ENCODE measurements around the gene LYST.
"Not testable (repeated sequence)": the region's sequence is repeated elsewhere in the genome, so short reads cannot be mapped to it uniquely, and the experiment has no call there.

LYST gene

GRCh38 chr1:235657747-235658526 lies 208.8 kb downstream of the LYST start:
- Histone ChIP-seq H3K27me3 (ENCODE audit: control insufficient read depth, insufficient read depth, low read length) (no peaks in the 10 kb centered on the region), H3K27ac (ENCODE audit: low read depth, low read length) (no peak overlapping the region), H3K36me3 (ENCODE audit: control insufficient read depth, insufficient read depth, low read length) (no peaks in the 10 kb centered on the region), H3K9me3 (ENCODE audit: control insufficient read depth, insufficient read depth, low read depth, low read length) (no peaks in the 10 kb centered on the region), H3K4me1 (ENCODE audit: control insufficient read depth, insufficient read depth, low read length) (peaks cover 23% of the 10 kb centered on the region), H3K4me3 (ENCODE audit: low read depth, low read length) (no peak overlapping the region), H3K9ac (ENCODE audit: low read length) (no peak overlapping the region)

- H3K4me1 ChIP-seq (ENCODE audit: control insufficient read depth, insufficient read depth, low read length): peaks cover 17% of the 10 kb centered on the region
- no peaks in the 10 kb centered on the region for H3K36me3 ChIP-seq (ENCODE audit: control insufficient read depth, insufficient read depth, low read length)
- H3K9me3 ChIP-seq (ENCODE audit: control insufficient read depth, insufficient read depth, low read depth, low read length): no peaks in the 10 kb centered on the region
- no peak overlapping the region for H3K9ac ChIP-seq (ENCODE audit: low read length)
- no peaks in the 10 kb centered on the region for H3K27me3 ChIP-seq (ENCODE audit: control insufficient read depth, insufficient read depth, low read length)
- H3K27ac ChIP-seq (ENCODE audit: low read depth, low read length): no peak overlapping the region
- H3K4me3 ChIP-seq (ENCODE audit: low read depth, low read length): no peak overlapping the region
Observed at GRCh38 chr1:235657269-235657668, 209.4 kb downstream of the LYST start.

- Histone ChIP-seq H3K9me3 (ENCODE audit: control insufficient read depth, insufficient read depth, low read depth, low read length) (no peaks in the 10 kb centered on the region), H3K9ac (ENCODE audit: low read length) (no peak overlapping the region), H3K27me3 (ENCODE audit: control insufficient read depth, insufficient read depth, low read length) (peaks cover 36% of the 10 kb centered on the region), H3K4me1 (ENCODE audit: control insufficient read depth, insufficient read depth, low read length) (peaks cover 16% of the 10 kb centered on the region), H3K4me3 (ENCODE audit: low read depth, low read length) (no peak overlapping the region), H3K27ac (ENCODE audit: low read depth, low read length) (no peak overlapping the region), H3K36me3 (ENCODE audit: control insufficient read depth, insufficient read depth, low read length) (no peaks in the 10 kb centered on the region)
Observed at GRCh38 chr1:235652364-235652763, 214.3 kb downstream of the LYST start.

- peaks cover 37% of the 10 kb centered on the region for H3K27me3 ChIP-seq (ENCODE audit: control insufficient read depth, insufficient read depth, low read length)
- H3K36me3 ChIP-seq (ENCODE audit: control insufficient read depth, insufficient read depth, low read length): no peaks in the 10 kb centered on the region
- peak overlapping the region; percentile 65 for H3K4me3 ChIP-seq (ENCODE audit: low read depth, low read length)
- H3K27ac ChIP-seq (ENCODE audit: low read depth, low read length): no peak overlapping the region
- H3K9me3 ChIP-seq (ENCODE audit: control insufficient read depth, insufficient read depth, low read depth, low read length): no peaks in the 10 kb centered on the region
- H3K4me1 ChIP-seq (ENCODE audit: control insufficient read depth, insufficient read depth, low read length): peaks cover 11% of the 10 kb centered on the region
- H3K9ac ChIP-seq (ENCODE audit: low read length): no peak overlapping the region
Observed at GRCh38 chr1:235651170-235651806, 215.4 kb downstream of the LYST start.

GRCh38 chr1:235650341-235651169 lies 216.2 kb downstream of the LYST start:
- Histone ChIP-seq H3K9ac (ENCODE audit: low read length) (peak overlapping the region; percentile 58), H3K4me3 (ENCODE audit: low read depth, low read length) (peak overlapping the region; percentile 65)

GRCh38 chr1:235649368-235650163 lies 217.1 kb downstream of the LYST start, which contains the start of gene GNG4:
TSS of gene GNG4 (minus strand) at chr1:235649784. CDS start at chr1:235583838, 65,946 bp downstream.
- Histone ChIP-seq H3K36me3 (ENCODE audit: control insufficient read depth, insufficient read depth, low read length) (no peaks in the 10 kb centered on the region), H3K27me3 (ENCODE audit: control insufficient read depth, insufficient read depth, low read length) (peaks cover 37% of the 10 kb centered on the region), H3K4me3 (ENCODE audit: low read depth, low read length) (peak within 1 kb of the TSS; percentile 71), H3K4me1 (ENCODE audit: control insufficient read depth, insufficient read depth, low read length) (peaks cover 17% of the 10 kb centered on the region), H3K27ac (ENCODE audit: low read depth, low read length) (no peak within 1 kb of the TSS), H3K9ac (ENCODE audit: low read length) (peak within 1 kb of the TSS; percentile 65), H3K9me3 (ENCODE audit: control insufficient read depth, insufficient read depth, low read depth, low read length) (no peaks in the 10 kb centered on the region)

More at GRCh38 chr1:235650341-235651169, 216.2 kb downstream of the LYST start:
- H3K36me3 ChIP-seq (ENCODE audit: control insufficient read depth, insufficient read depth, low read length): no peaks in the 10 kb centered on the region
- no peaks in the 10 kb centered on the region for H3K9me3 ChIP-seq (ENCODE audit: control insufficient read depth, insufficient read depth, low read depth, low read length)
- peaks cover 11% of the 10 kb centered on the region for H3K4me1 ChIP-seq (ENCODE audit: control insufficient read depth, insufficient read depth, low read length)
- H3K27ac ChIP-seq (ENCODE audit: low read depth, low read length): no peak overlapping the region
- peaks cover 37% of the 10 kb centered on the region for H3K27me3 ChIP-seq (ENCODE audit: control insufficient read depth, insufficient read depth, low read length)

- H3K4me1 ChIP-seq (ENCODE audit: control insufficient read depth, insufficient read depth, low read length): peaks cover 21% of the 10 kb centered on the region
- no peaks in the 10 kb centered on the region for H3K36me3 ChIP-seq (ENCODE audit: control insufficient read depth, insufficient read depth, low read length)
- H3K9me3 ChIP-seq (ENCODE audit: control insufficient read depth, insufficient read depth, low read depth, low read length): no peaks in the 10 kb centered on the region
- peak overlapping the region; percentile 60 for H3K9ac ChIP-seq (ENCODE audit: low read length)
- H3K4me3 ChIP-seq (ENCODE audit: low read depth, low read length): peak overlapping the region; percentile 71
- H3K27me3 ChIP-seq (ENCODE audit: control insufficient read depth, insufficient read depth, low read length): peaks cover 37% of the 10 kb centered on the region
- no peak overlapping the region for H3K27ac ChIP-seq (ENCODE audit: low read depth, low read length)
Observed at GRCh38 chr1:235648954-235649367, 217.7 kb downstream of the LYST start.

GRCh38 chr1:235648407-235648907 lies 218.2 kb downstream of the LYST start:
- H3K27me3 ChIP-seq (ENCODE audit: control insufficient read depth, insufficient read depth, low read length): peaks cover 37% of the 10 kb centered on the region
- peaks cover 26% of the 10 kb centered on the region for H3K4me1 ChIP-seq (ENCODE audit: control insufficient read depth, insufficient read depth, low read length)
- peak overlapping the region; percentile 14 for H3K9ac ChIP-seq (ENCODE audit: low read length)
- H3K4me3 ChIP-seq (ENCODE audit: low read depth, low read length): peak overlapping the region; percentile 71
- H3K36me3 ChIP-seq (ENCODE audit: control insufficient read depth, insufficient read depth, low read length): no peaks in the 10 kb centered on the region
- H3K9me3 ChIP-seq (ENCODE audit: control insufficient read depth, insufficient read depth, low read depth, low read length): no peaks in the 10 kb centered on the region
- no peak overlapping the region for H3K27ac ChIP-seq (ENCODE audit: low read depth, low read length)

GRCh38 chr1:235647537-235647936 lies 219.2 kb downstream of the LYST start:
- H3K9me3 ChIP-seq (ENCODE audit: control insufficient read depth, insufficient read depth, low read depth, low read length); H3K4me3 ChIP-seq (ENCODE audit: low read depth, low read length); H3K9ac ChIP-seq (ENCODE audit: low read length); H3K27ac ChIP-seq (ENCODE audit: low read depth, low read length); H3K36me3 ChIP-seq (ENCODE audit: control insufficient read depth, insufficient read depth, low read length): not testable (repeated sequence)
- H3K4me1 ChIP-seq (ENCODE audit: control insufficient read depth, insufficient read depth, low read length): peaks cover 36% of the 10 kb centered on the region
- H3K27me3 ChIP-seq (ENCODE audit: control insufficient read depth, insufficient read depth, low read length): peaks cover 37% of the 10 kb centered on the region

- Histone ChIP-seq H3K4me1 (ENCODE audit: control insufficient read depth, insufficient read depth, low read length) (peaks cover 46% of the 10 kb centered on the region), H3K36me3 (ENCODE audit: control insufficient read depth, insufficient read depth, low read length) (no peaks in the 10 kb centered on the region), H3K9ac (ENCODE audit: low read length) (no peak overlapping the region), H3K4me3 (ENCODE audit: low read depth, low read length) (no peak overlapping the region), H3K9me3 (ENCODE audit: control insufficient read depth, insufficient read depth, low read depth, low read length) (no peaks in the 10 kb centered on the region), H3K27me3 (ENCODE audit: control insufficient read depth, insufficient read depth, low read length) (peaks cover 31% of the 10 kb centered on the region), H3K27ac (ENCODE audit: low read depth, low read length) (no peak overlapping the region)
Observed at GRCh38 chr1:235646463-235646862, 220.2 kb downstream of the LYST start.
